ENCODE measurements around the gene TXNDC8. TPM values are rescaled to one million over a fixed set of nuclear protein-coding genes. Genes with fewer than 3 reads are reported as not detected.

TXNDC8 gene
- total and polyA plus RNA-seq, 2 of the 13 experiments (the other 11 are each of a cell fraction or from before 2014, with no cell fraction given): not detected

GRCh38 chr9:110340306-110340705 is 2.6 kb upstream of the TXNDC8 start:
- ATAC-seq (peak; percentile 88), FAIRE-seq (no peak), DNase-seq (ENCODE audit: low spot score) (peak; percentile 14)
- Histone ChIP-seq H3K9ac (ENCODE audit: insufficient read depth, low read depth, low read length) (no peak overlapping the region), H4K20me1 (ENCODE audit: insufficient read depth, low read length) (no peaks in the 10 kb centered on the region), H3K4me2 (ENCODE audit: low read depth, low read length) (no peak overlapping the region), H3K4me3 (replicated peaks in 1 of 3; ENCODE audit: insufficient read depth in 1 of 3, low read depth in 2 of 3, low read length in 3 of 3) (no peak overlapping the region), H3K9me3 (ENCODE audit: low read length) (no peaks in the 10 kb centered on the region), H2AFZ (ENCODE audit: low read length) (no peak overlapping the region), H3K36me3 (replicated peaks in 1 of 2; ENCODE audit: control insufficient read depth in 1 of 2, insufficient read depth in 2 of 2, low read length in 2 of 2) (no peaks in the 10 kb centered on the region), H3K27me3 (ENCODE audit: control insufficient read depth in 1 of 2, insufficient read depth in 2 of 2, low read length in 2 of 2) (no peaks in the 10 kb centered on the region), H3K27ac (ENCODE audit: extremely low read length, insufficient read depth, low read length) (no peak overlapping the region), H3K79me2 (ENCODE audit: insufficient read depth, low read length) (no peaks in the 10 kb centered on the region), H3K4me1 (ENCODE audit: insufficient read depth, low read length) (no peaks in the 10 kb centered on the region)
- ChIA-PET POLR2A (no interaction called here), CTCF (ENCODE audit: low intra/inter-chr PET ratio, low total read pairs) (no interaction called here)
- 37% methylated on average over 2 of the region's 2 CpGs for WGBS (ENCODE audit: low lambda C conversion rate)
- intact Hi-C loops (cut with micrococcal nuclease; ENCODE audit: unreplicated experiment): loop anchor here (1.0 kb wide), 1 partner anchor 157 kb away; no protein-coding TSS in a partner anchor
- BruUV-seq (replicated peaks): no TSS peak
- in situ Hi-C loops (cut with HindIII; ENCODE audit: extremely low pct_ligation_motif_present, low pct_unique_long_range_greater_than_20kb): no loop called here
- TF ChIP-seq ZNF12 (CRISPR knock-in tag; IDR thresholded peaks at IDR 0.05) (no peak), ZNF556 (CRISPR knock-in tag; IDR thresholded peaks at IDR 0.05; ENCODE audit: borderline replicate concordance) (no peak), SP5 (CRISPR knock-in tag; IDR thresholded peaks at IDR 0.05; ENCODE audit: borderline replicate concordance, low read depth) (no peak), ZNF367 (CRISPR knock-in tag; IDR thresholded peaks at IDR 0.05; ENCODE audit: borderline replicate concordance) (no peak), TEAD3 (CRISPR knock-in tag; optimal IDR thresholded peaks at IDR 0.05; ENCODE audit: borderline replicate concordance) (peak; percentile 35), STAG1 (CRISPR knock-in tag; IDR thresholded peaks at IDR 0.05) (peak; percentile 57), FOXK2 (IDR thresholded peaks at IDR 0.05) (no peak), YEATS2 (CRISPR knock-in tag; IDR thresholded peaks at IDR 0.05; ENCODE audit: borderline replicate concordance) (no peak), ZBTB43 (CRISPR knock-in tag; conservative IDR thresholded peaks at IDR 0.05) (no peak), CTCF (CRISPR knock-in tag; IDR thresholded peaks at IDR 0.05) (peak; percentile 56), ZNF230 (CRISPR knock-in tag; IDR thresholded peaks at IDR 0.05) (no peak), FOXO4 (CRISPR knock-in tag; conservative IDR thresholded peaks at IDR 0.05) (no peak), ZNF567 (CRISPR knock-in tag; IDR thresholded peaks at IDR 0.05; ENCODE audit: borderline replicate concordance) (no peak), ZNF777 (CRISPR knock-in tag; IDR thresholded peaks at IDR 0.05) (no peak), CBFB (CRISPR knock-in tag; IDR thresholded peaks at IDR 0.05) (no peak)

Data from HepG2 (cell line).